Renal pelvis (tissue), 12 donors: ENCODE data around the gene MYH3. TPM values are rescaled to one million over a fixed set of nuclear protein-coding genes. Genes with fewer than 3 reads are reported as not detected.
"Not testable (repeated sequence)": the region's sequence is repeated elsewhere in the genome, so short reads cannot be mapped to it uniquely, and the experiment has no call there.

Experiments
- DNase-seq: peaks from one replicate; pipeline ENCODE4 v3.0.0-alpha.2; 2013
- long read RNA-seq, 16 experiments: transcript quantifications; one replicate each; lab custom pipeline, GENCODE V29; 2026
- polyA plus RNA-seq, 3 donors: library from polyadenylated mRNA; unstranded; fragments of 120-200 nt; gene quantifications; one replicate each; pipeline ENCODE4 v1.2.1, GENCODE V29; 2013; ENCODE audit not compliant: insufficient read length in 3 of 3

The MYH3 gene
- polyA plus RNA-seq: 1 to 10 TPM; 7.7 to 8.6 (median 8.4) TPM
- long read RNA-seq, donor 1: 0 reads
- long read RNA-seq, donor 2, transcript MYH3-203 (3 exons, 480 nt): major isoform, 23 of 27 reads
- long read RNA-seq, donor 2, partial matches to known transcripts: 0 of 27 reads
- long read RNA-seq, donor 2, other reads (novel, unspliced or antisense): 0 of 27 reads
- long read RNA-seq, donor 3, partial matches to known transcripts: 0 of 2 reads
- long read RNA-seq, donor 3, other reads (novel, unspliced or antisense): 0 of 2 reads
- long read RNA-seq, donor 4, partial matches to known transcripts: 0 of 2 reads
- long read RNA-seq, donor 4, other reads (novel, unspliced or antisense): 0 of 2 reads
- long read RNA-seq, donor 5, partial matches to known transcripts: 0 of 1 reads
- long read RNA-seq, donor 5, other reads (novel, unspliced or antisense): 0 of 1 reads
- long read RNA-seq, donor 6, partial matches to known transcripts: 0 of 5 reads
- long read RNA-seq, donor 6, other reads (novel, unspliced or antisense): 0 of 5 reads
- long read RNA-seq, donor 7, partial matches to known transcripts: 0 of 6 reads
- long read RNA-seq, donor 7, other reads (novel, unspliced or antisense): 0 of 6 reads
- long read RNA-seq, donor 8, partial matches to known transcripts: 0 of 1 reads
- long read RNA-seq, donor 8, other reads (novel, unspliced or antisense): 0 of 1 reads
- long read RNA-seq, donor 9, partial matches to known transcripts: 0 of 2 reads
- long read RNA-seq, donor 9, other reads (novel, unspliced or antisense): 0 of 2 reads
- long read RNA-seq, donor 10, transcript MYH3-201 (2 exons, 486 nt): minor isoform, 5 of 12 reads
- long read RNA-seq, donor 10, transcript MYH3-203 (3 exons, 480 nt): major isoform, 7 of 12 reads
- long read RNA-seq, donor 10, partial matches to known transcripts: 0 of 12 reads
- long read RNA-seq, donor 10, other reads (novel, unspliced or antisense): 0 of 12 reads
- long read RNA-seq, donor 11, partial matches to known transcripts: 0 of 1 reads
- long read RNA-seq, donor 11, other reads (novel, unspliced or antisense): 0 of 1 reads
- long read RNA-seq, donor 12, transcript MYH3-203 (3 exons, 480 nt): major isoform, 5 of 6 reads
- long read RNA-seq, donor 12, partial matches to known transcripts: 0 of 6 reads
- long read RNA-seq, donor 12, other reads (novel, unspliced or antisense): 0 of 6 reads
- long read RNA-seq, donor 13, partial matches to known transcripts: 0 of 5 reads
- long read RNA-seq, donor 13, other reads (novel, unspliced or antisense): 0 of 5 reads
- long read RNA-seq, donor 14: 0 reads
- long read RNA-seq, donor 15: 0 reads
- long read RNA-seq, donor 16, partial matches to known transcripts: 0 of 2 reads
- long read RNA-seq, donor 16, other reads (novel, unspliced or antisense): 0 of 2 reads

GRCh38 chr17:10657148-10657547 is at the start of gene MYH3:
MYH3 (minus strand) TSS chr17:10657309; CDS start chr17:10655064, 2,245 bp downstream.
- no peak for DNase-seq

- DNase-seq: no peak
These were observed 48.6 kb upstream of the MYH3 start for GRCh38 chr17:10705727-10706126.

- DNase-seq: no peak
These were observed 45.5 kb upstream of the MYH3 start for GRCh38 chr17:10702574-10702973.

- DNase-seq: no peak
These were observed 42.7 kb upstream of the MYH3 start for GRCh38 chr17:10699856-10700255.

- DNase-seq: no peak
These were observed 41.1 kb upstream of the MYH3 start for GRCh38 chr17:10698096-10698818.

- DNase-seq: peak; percentile 96
These were observed 40.3 kb upstream of the MYH3 start, which contains the start of the genes ADPRM and SCO1 for GRCh38 chr17:10697092-10698081. ADPRM (plus strand) TSS chr17:10697594; CDS start chr17:10704927, 7,333 bp downstream. SCO1 (minus strand) TSS chr17:10697533; CDS start chr17:10697507, 26 bp downstream.

GRCh38 chr17:10695875-10696407 is 38.8 kb upstream of the MYH3 start:
- DNase-seq: not testable (repeated sequence)

GRCh38 chr17:10687499-10687898 is 30.4 kb upstream of the MYH3 start:
- no peak for DNase-seq

GRCh38 chr17:10683853-10684252 is 26.7 kb upstream of the MYH3 start:
- DNase-seq: no peak

- no peak for DNase-seq
These were observed 24.8 kb upstream of the MYH3 start for GRCh38 chr17:10681866-10682446.

GRCh38 chr17:10674704-10675103 is 17.6 kb upstream of the MYH3 start:
- no peak for DNase-seq

GRCh38 chr17:10673312-10673711 is 16.2 kb upstream of the MYH3 start:
- DNase-seq: no peak

GRCh38 chr17:10668775-10669174 is 11.7 kb upstream of the MYH3 start:
- DNase-seq: no peak

- no peak for DNase-seq
These were observed 9.8 kb upstream of the MYH3 start for GRCh38 chr17:10666906-10667305.

GRCh38 chr17:10664571-10664970 is 7.5 kb upstream of the MYH3 start:
- no peak for DNase-seq

GRCh38 chr17:10663231-10663630 is 6.1 kb upstream of the MYH3 start:
- DNase-seq: no peak

- DNase-seq: no peak
These were observed 4.3 kb upstream of the MYH3 start for GRCh38 chr17:10661437-10661836.

GRCh38 chr17:10657879-10658278 is 770 bp upstream of the MYH3 start:
- no peak for DNase-seq

GRCh38 chr17:10653987-10654386 is 3.1 kb downstream of the MYH3 start:
- no peak for DNase-seq
